ENCODE results near the gene LDLRAD3. TPM values are rescaled to one million over a fixed set of nuclear protein-coding genes. Genes with fewer than 3 reads are reported as not detected.

Gene LDLRAD3
- total RNA-seq, 2 experiments from 2014 or later = 0.12 to 0.24 TPM

DNA sequence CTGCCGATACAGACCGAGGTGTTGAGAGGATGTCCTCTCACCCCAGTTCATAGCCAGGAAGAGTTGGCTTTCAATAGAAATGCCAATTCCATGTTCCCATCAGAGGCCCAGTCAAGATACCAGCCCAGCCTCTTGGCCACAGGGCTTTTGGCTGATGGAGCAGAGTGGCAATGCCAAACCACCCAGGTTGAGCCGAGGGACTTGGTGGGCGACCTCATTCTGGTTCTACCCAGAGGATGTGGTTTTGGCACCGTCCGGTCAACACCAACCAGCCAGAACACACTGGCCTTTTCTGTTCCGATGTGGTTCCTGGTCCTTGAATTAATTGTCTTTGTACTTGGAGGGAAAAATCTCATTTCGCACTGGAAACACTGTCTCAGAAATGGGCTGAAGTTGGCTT, 284.8 kb downstream of the LDLRAD3 start:
- no peaks in the 10 kb centered on the region for H3K9me3 Mint-ChIP-seq
- H3K36me3 Mint-ChIP-seq = no peaks in the 10 kb centered on the region
- no peak overlapping the region for H3K27ac Mint-ChIP-seq
- no peaks in the 10 kb centered on the region for H3K4me1 Mint-ChIP-seq
- no peak overlapping the region for H3K4me3 Mint-ChIP-seq
- DNase-seq = no peak
- no peaks in the 10 kb centered on the region for H3K27me3 Mint-ChIP-seq

DNA sequence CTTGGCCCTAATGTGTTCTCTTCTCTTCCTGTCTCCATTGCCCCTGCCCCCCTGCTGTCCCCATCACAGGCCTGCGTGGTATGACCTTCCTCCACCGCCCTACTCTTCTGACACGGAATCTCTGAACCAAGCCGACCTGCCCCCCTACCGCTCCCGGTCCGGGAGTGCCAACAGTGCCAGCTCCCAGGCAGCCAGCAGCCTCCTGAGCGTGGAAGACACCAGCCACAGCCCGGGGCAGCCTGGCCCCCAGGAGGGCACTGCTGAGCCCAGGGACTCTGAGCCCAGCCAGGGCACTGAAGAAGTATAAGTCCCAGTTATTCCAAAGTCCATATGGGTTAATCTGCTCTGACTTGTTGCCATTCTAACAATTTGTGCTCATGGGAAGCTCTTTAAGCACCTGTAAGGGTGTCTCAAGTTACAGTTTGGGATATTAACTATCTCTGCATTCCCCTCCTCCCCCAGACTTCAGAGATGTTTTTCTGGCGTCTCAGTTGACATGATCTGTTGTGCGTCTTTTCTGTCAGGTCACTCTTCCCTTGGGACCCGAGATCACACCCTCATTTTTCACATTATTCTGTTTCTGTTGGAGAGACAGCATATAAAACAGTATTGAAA, 285.3 kb downstream of the LDLRAD3 start:
- Mint-ChIP-seq H3K9me3 (no peaks in the 10 kb centered on the region), H3K4me1 (no peaks in the 10 kb centered on the region), H3K27ac (no peak overlapping the region), H3K4me3 (no peak overlapping the region), H3K27me3 (no peaks in the 10 kb centered on the region), H3K36me3 (no peaks in the 10 kb centered on the region)
- DNase-seq = no peak

DNA sequence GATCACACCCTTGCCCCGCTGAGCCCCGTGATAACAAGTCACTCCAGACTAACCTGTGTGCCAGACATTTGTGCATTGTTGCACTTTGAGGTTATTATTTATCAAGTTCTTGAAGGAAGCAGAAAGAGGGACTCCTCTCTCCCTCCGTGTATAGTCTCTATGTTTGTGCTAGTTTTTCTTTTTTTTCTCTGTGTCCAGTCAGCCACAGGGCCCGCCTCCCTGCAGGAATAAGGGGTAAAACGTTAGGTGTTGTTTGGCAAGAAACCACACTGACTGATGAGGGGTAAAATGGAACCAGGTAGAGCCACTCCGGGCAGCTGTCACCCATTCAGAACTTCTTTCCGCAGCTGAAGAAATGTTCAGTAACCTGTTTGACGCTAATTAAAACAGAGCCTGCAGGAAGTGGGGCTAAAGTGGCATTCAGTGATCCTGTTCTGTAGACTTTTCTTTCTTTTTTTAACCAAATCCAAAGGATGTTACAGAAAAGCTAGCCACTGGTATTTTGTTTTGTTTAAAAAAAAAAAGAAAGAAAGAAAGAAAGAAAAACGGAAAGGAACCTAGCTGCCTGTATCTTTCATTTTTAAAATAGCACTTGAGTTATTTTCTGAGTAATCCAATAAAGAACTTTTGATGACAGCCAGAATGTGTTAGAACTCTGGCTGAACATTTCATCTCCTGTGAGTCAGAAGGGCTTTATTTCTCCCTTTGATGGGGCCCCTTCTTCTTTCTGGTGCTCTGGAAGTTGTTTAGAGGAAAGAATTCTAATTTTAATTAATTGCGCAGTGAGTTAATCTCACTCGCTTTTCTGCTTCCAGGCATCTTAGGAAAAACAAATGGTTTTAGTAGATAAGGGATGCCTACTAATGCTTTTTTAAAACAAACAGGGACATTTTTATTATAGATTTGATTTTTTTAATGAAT, 287.2 kb downstream of the LDLRAD3 start:
- H3K4me3 Mint-ChIP-seq = no peak overlapping the region
- no peaks in the 10 kb centered on the region for H3K9me3 Mint-ChIP-seq
- no peak for DNase-seq
- no peaks in the 10 kb centered on the region for H3K36me3 Mint-ChIP-seq
- H3K4me1 Mint-ChIP-seq = no peaks in the 10 kb centered on the region
- no peak overlapping the region for H3K27ac Mint-ChIP-seq
- H3K27me3 Mint-ChIP-seq = no peaks in the 10 kb centered on the region

DNA sequence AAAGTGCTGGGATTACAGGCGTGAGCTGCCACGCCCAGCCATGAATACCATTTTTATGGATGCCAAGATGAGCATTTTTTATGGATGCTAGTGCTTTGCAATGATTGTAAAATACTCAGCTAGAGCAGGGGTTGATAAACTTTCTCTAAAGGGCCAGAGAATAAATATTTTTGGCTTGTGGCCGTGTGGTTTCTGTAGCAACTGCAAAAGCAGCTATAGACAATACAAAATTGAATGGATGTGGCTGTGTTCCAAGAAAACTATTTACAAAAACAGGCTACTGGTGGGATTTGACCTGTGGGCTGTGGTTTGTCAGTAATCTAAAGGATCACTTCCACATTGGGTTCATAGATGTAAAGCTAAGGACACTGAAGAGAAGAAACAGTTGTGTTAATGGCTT, 289.3 kb downstream of the LDLRAD3 start:
- peaks cover 4% of the 10 kb centered on the region for H3K27me3 Mint-ChIP-seq
- no peak overlapping the region for H3K4me3 Mint-ChIP-seq
- DNase-seq = no peak
- H3K27ac Mint-ChIP-seq = no peak overlapping the region
- H3K4me1 Mint-ChIP-seq = no peaks in the 10 kb centered on the region
- no peaks in the 10 kb centered on the region for H3K9me3 Mint-ChIP-seq
- H3K36me3 Mint-ChIP-seq = no peaks in the 10 kb centered on the region

DNA sequence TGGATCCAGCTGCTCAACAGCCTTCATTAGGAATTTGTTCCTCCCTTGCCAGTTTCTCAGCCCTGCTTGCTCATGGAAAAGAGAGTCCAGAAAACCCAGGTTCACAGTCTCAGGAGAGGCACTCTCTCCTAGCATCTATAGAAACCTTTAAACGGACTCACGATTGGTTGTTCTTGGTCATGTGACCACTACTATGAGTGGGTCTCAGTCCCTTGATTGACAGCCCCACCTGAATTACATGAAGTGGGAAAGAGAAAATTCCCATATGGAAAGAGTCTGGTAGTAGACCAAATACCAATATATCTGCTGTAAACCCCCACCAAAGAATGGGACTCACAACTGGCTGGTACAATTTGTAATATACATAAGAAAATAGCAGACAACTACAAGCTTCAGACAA, 291.0 kb downstream of the LDLRAD3 start:
- H3K4me3 Mint-ChIP-seq = no peak overlapping the region
- no peak overlapping the region for H3K27ac Mint-ChIP-seq
- no peaks in the 10 kb centered on the region for H3K36me3 Mint-ChIP-seq
- no peak for DNase-seq
- no peaks in the 10 kb centered on the region for H3K4me1 Mint-ChIP-seq
- H3K27me3 Mint-ChIP-seq = peaks cover 4% of the 10 kb centered on the region
- no peaks in the 10 kb centered on the region for H3K9me3 Mint-ChIP-seq

DNA sequence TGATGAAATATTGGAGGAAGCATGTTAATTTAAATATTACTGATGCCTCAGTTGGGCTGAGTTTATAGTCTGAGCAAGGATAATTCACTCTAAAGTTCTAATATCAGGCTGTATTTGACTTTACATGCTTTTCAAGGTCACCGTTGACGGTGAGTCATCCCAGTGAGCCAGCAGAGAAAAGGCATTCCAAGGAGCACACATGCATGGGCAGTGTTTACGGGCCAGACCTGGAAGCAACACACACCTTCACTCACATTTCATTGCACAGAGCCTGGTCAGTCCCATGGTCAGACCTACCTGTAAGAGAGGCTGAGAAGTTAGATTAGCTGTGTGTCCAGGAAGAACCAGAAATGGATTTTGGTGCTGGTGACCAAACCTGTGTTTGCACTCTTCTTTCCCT, 291.9 kb downstream of the LDLRAD3 start:
- no peaks in the 10 kb centered on the region for H3K9me3 Mint-ChIP-seq
- no peaks in the 10 kb centered on the region for H3K4me1 Mint-ChIP-seq
- H3K27ac Mint-ChIP-seq = no peak overlapping the region
- DNase-seq = no peak
- H3K27me3 Mint-ChIP-seq = peaks cover 4% of the 10 kb centered on the region
- H3K36me3 Mint-ChIP-seq = no peaks in the 10 kb centered on the region
- no peak overlapping the region for H3K4me3 Mint-ChIP-seq

DNA sequence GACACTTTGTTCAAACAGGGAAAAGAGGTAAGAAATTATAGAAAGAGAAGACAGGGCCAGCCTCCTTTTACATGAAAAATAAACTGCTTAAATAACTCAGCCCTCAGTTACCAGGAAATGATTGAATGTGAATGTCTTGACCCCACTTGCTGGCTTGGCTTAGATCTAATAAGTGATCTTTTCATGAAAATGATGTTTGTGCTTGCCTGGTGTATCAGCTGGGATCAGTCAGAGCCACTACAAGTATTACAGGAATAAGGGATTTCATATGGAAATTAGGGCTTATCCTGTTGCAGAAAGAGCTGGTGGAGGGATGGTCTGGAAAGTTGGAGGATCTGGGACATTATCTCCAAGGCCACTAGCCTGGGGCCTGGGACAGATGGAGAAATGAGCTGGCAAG, 293.5 kb downstream of the LDLRAD3 start:
- H3K9me3 Mint-ChIP-seq = no peaks in the 10 kb centered on the region
- no peak overlapping the region for H3K4me3 Mint-ChIP-seq
- no peaks in the 10 kb centered on the region for H3K36me3 Mint-ChIP-seq
- H3K27me3 Mint-ChIP-seq = peaks cover 6% of the 10 kb centered on the region
- no peaks in the 10 kb centered on the region for H3K4me1 Mint-ChIP-seq
- no peak for DNase-seq
- H3K27ac Mint-ChIP-seq = no peak overlapping the region

DNA sequence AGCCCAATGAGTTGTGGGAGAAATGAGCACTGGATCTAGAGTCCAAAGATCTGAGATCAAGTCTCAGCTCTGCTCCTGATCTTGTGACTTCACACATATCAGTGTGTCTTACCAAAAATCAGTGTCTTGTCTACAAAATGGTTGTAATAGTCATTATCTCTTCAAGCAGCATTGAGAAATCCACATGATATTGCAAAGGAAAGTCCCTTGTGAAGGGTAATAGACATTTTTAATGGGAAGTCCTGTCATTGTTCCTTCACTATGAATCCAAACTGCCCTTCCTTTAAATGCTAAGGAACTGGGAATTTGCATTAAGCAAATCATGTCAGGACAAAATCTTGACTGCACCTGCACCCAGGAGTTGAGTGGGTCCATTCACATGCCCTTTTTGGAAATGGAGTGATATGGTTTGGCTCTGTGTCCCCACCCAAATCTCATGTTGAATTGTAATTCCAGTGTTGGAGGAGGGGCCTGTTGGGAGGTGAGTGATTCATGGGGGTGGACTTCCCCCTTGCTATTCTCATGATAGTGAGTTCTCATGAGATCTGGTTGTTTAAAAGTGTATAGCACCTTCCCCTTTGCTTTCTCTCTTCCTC, 294.3 kb downstream of the LDLRAD3 start:
- Mint-ChIP-seq H3K9me3 (no peaks in the 10 kb centered on the region), H3K27me3 (peaks cover 6% of the 10 kb centered on the region), H3K36me3 (no peaks in the 10 kb centered on the region), H3K27ac (no peak overlapping the region), H3K4me3 (no peak overlapping the region), H3K4me1 (no peaks in the 10 kb centered on the region)
- no peak for DNase-seq

DNA sequence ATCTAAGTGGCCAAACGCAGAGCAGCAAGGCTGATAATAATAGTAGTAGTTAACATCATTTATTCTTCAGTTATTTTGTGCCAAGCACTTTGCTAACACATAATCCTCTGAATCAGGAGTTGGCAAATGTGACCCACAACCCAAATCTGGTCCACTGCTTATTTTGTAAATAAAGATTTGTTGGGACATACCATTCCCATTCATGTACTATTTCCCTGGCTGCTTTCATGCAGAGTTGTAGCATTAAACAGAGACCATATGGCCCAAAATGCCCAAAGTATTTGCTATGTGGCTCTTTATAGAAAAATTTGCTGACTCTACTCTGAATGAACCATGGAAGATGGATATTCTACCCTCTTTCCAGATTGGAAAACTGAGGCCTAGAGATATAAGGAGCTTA, 295.0 kb downstream of the LDLRAD3 start:
- Mint-ChIP-seq H3K36me3 (no peaks in the 10 kb centered on the region), H3K4me1 (no peaks in the 10 kb centered on the region), H3K9me3 (no peaks in the 10 kb centered on the region), H3K4me3 (no peak overlapping the region), H3K27ac (no peak overlapping the region), H3K27me3 (peaks cover 6% of the 10 kb centered on the region)
- no peak for DNase-seq

DNA sequence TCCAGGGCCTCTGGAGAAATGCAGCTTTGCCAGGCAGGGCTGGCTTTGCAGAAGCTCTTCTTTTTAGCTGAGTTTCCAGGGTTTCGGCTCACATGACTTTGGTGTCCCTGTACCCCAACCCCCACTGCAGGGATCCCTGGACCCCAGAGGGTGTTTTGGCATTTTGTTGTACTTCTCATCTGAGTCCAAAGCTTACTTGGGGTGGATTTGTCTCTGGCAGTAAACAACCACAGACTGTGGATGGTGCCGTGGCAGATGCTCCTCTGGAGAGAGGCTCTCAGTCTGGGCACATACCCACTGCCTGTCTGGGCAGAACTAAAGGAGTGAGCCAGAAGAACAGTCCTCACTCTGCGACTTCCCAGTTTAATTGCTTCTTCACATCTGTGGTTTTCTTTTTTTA, 295.8 kb downstream of the LDLRAD3 start:
- no peaks in the 10 kb centered on the region for H3K4me1 Mint-ChIP-seq
- peaks cover 6% of the 10 kb centered on the region for H3K27me3 Mint-ChIP-seq
- H3K9me3 Mint-ChIP-seq = no peaks in the 10 kb centered on the region
- DNase-seq = no peak
- H3K4me3 Mint-ChIP-seq = no peak overlapping the region
- no peaks in the 10 kb centered on the region for H3K36me3 Mint-ChIP-seq
- H3K27ac Mint-ChIP-seq = no peak overlapping the region

DNA sequence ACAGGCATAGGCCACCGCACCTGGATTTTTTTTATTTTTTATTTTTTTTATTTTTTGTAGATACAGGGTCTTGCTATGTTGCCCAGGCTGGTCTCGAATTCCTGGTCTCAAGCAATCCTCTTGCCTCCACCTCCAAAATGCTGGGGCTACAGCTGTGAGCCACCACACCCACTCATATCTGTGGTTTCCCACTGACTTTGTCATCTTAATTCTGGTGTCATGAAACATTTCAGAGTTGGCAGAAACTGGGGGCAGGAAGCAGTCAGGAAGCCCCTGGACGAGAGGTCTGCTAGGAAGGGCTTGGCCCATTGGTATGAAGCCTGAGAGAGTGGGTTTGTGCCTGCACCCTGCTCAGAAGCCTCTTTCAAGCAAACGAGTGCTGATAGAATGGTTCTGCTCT, 296.3 kb downstream of the LDLRAD3 start:
- no peaks in the 10 kb centered on the region for H3K9me3 Mint-ChIP-seq

DNA sequence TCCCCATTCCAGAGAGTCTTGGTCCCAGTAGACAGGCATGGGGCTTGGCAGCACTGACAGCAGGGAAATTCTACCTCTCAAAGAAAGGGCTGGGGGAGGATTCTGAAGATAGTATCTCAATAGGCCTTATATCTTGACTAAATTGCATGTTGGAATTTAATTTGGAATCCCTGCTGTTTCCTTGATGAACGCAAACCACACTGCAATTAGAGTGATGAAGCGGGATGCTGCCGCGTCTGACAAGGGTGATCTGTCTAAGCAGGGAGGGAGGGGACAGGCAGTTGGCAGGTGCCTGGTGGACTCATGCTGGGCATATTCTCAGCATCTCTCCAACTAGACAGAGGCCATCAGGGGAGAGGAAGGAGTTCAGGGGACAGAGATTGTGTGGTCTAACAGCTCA, 296.9 kb downstream of the LDLRAD3 start:
- no peak for DNase-seq
- no peak overlapping the region for H3K27ac Mint-ChIP-seq
- H3K36me3 Mint-ChIP-seq = no peaks in the 10 kb centered on the region
- H3K27me3 Mint-ChIP-seq = peaks cover 14% of the 10 kb centered on the region
- no peaks in the 10 kb centered on the region for H3K9me3 Mint-ChIP-seq
- no peak overlapping the region for H3K4me3 Mint-ChIP-seq
- no peaks in the 10 kb centered on the region for H3K4me1 Mint-ChIP-seq

More for the DNA sequence above, 296.3 kb downstream of the LDLRAD3 start:
- peaks cover 10% of the 10 kb centered on the region for H3K27me3 Mint-ChIP-seq
- DNase-seq = no peak
- H3K4me1 Mint-ChIP-seq = no peaks in the 10 kb centered on the region
- no peak overlapping the region for H3K4me3 Mint-ChIP-seq
- no peaks in the 10 kb centered on the region for H3K36me3 Mint-ChIP-seq
- H3K27ac Mint-ChIP-seq = no peak overlapping the region

DNA sequence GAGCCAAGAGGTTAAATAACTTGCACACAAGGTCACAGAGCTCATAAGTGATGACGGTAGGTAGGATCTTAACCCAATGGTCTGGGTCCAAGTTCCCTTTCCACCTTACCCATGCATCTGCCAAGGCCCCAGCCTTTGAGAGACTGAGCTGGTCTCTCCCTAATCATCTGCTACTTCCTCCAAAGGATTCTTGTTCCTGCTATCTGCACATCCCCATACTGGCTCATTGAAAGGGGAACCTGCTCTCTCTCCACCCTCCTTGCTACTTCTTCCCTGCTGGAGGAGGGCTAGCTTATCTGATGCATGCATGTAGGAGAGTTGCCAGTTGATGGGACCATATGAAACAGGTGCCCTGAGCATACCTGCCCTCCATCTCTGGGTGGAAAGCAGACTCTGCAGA, 297.6 kb downstream of the LDLRAD3 start:
- Mint-ChIP-seq H3K27ac (no peak overlapping the region), H3K36me3 (no peaks in the 10 kb centered on the region), H3K9me3 (no peaks in the 10 kb centered on the region), H3K27me3 (peaks cover 17% of the 10 kb centered on the region), H3K4me1 (no peaks in the 10 kb centered on the region), H3K4me3 (no peak overlapping the region)
- no peak for DNase-seq

DNA sequence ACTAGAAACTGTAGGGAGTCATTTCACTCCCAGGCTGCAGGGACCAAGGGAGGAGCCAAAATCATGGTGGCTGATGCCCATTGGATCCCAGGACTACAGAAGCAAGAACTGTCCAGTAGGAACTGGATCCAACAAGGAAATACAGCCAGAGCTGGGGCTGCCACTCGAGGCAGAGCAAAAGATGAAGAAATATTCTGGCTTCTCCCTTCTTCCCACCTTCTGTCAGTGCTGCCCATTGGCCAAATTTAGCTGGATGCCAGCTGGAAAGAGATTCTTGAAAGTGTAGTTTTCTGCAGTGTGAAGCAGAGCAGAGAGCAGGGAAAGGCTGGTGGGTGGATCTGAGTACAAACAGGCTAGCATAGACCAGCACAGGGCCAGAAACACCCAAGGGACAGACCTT, 299.8 kb downstream of the LDLRAD3 start:
- peaks cover 35% of the 10 kb centered on the region for H3K27me3 Mint-ChIP-seq

DNA sequence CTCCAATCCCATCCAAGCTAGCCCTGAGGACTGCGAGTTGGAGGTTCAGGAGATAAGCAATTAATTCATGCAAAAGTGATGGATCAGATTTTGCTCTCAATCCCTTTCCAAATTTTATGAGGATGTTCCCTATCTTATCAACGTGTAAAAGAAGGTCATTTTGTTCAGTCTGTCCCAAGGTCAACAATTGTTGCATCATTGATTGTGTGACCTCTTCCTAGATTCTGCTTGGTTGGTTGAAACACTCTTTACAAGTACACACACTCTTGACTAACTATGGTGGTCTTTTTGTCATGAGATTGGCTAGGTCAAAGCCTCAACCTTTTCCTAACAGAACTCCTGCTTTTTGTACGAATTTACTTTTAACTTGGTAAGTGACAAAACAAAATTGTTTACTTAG, 303.6 kb downstream of the LDLRAD3 start:
- Mint-ChIP-seq H3K36me3 (no peaks in the 10 kb centered on the region), H3K4me3 (no peak overlapping the region), H3K27ac (no peak overlapping the region), H3K4me1 (peaks cover 6% of the 10 kb centered on the region), H3K27me3 (peaks cover 51% of the 10 kb centered on the region), H3K9me3 (no peaks in the 10 kb centered on the region)
- no peak for DNase-seq

More for the DNA sequence above, 299.8 kb downstream of the LDLRAD3 start:
- DNase-seq = no peak
- no peaks in the 10 kb centered on the region for H3K9me3 Mint-ChIP-seq
- H3K27ac Mint-ChIP-seq = no peak overlapping the region
- no peaks in the 10 kb centered on the region for H3K36me3 Mint-ChIP-seq
- H3K4me3 Mint-ChIP-seq = no peak overlapping the region
- no peaks in the 10 kb centered on the region for H3K4me1 Mint-ChIP-seq

All from activated naive CD8-positive, alpha-beta T cell treated with anti-CD3 and anti-CD28 coated beads for 36 hours (primary cell).